Fibroblast of pulmonary artery (primary cell): Measurements from ENCODE around the gene FXYD3.

Experiments used
- DNase-seq: peaks from one replicate; pipeline ENCODE4 v3.0.0-alpha.2; 2010; ENCODE audit warnings: low read depth
- H3K4me3 ChIP-seq: replicated peaks from 2 replicates; pipeline ENCODE4 v1.5.1; 2011; ENCODE audit warnings: low read depth, mild to moderate bottlenecking, control low read depth, low read length, moderate library complexity
- TF ChIP-seq, protein P1 (sequence below): IDR thresholded peaks from 2 replicates; pipeline ENCODE4 v1.5.1; 2011; ENCODE audit warnings: mild to moderate bottlenecking, control low read depth, low read length, inconsistent platforms; ENCODE audit errors: missing control alignments

Gene FXYD3

GRCh38 chr19:35141837-35142605, 26.4 kb downstream of the FXYD3 start:
- H3K4me3 ChIP-seq = no peak overlapping the region
- TF ChIP-seq, protein P1, sequence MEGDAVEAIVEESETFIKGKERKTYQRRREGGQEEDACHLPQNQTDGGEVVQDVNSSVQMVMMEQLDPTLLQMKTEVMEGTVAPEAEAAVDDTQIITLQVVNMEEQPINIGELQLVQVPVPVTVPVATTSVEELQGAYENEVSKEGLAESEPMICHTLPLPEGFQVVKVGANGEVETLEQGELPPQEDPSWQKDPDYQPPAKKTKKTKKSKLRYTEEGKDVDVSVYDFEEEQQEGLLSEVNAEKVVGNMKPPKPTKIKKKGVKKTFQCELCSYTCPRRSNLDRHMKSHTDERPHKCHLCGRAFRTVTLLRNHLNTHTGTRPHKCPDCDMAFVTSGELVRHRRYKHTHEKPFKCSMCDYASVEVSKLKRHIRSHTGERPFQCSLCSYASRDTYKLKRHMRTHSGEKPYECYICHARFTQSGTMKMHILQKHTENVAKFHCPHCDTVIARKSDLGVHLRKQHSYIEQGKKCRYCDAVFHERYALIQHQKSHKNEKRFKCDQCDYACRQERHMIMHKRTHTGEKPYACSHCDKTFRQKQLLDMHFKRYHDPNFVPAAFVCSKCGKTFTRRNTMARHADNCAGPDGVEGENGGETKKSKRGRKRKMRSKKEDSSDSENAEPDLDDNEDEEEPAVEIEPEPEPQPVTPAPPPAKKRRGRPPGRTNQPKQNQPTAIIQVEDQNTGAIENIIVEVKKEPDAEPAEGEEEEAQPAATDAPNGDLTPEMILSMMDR = no peak
- no peak for DNase-seq

DNA sequence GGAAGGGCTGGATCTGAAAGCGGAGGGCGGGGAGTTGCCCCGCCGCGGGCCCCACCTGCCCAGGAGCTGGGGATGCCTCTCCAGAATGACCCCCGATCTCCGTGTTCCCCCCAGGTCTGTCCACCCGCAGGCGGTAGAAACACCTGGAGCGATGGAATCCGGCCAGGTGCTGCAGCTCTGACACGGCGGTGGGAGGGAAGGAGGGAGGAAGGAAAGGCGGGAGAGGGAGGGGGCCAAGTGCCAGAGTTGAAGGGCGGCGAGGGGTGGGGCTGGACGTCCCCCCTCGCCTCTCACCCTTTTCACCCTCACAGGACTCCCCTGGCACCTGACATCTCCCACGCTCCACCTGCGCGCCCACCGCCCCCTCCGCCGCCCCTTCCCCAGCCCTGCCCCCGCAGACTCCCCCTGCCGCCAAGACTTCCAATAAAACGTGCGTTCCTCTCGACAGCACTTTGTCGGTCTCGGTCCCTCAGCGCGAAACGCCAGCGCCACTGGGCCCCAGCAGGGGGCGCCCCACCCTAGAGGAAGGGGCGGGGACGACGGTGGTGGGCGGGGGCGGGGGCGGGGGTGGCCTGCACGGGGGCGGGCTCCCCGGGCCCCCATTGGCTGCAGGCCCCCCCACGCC, 27.1 kb downstream of the FXYD3 start:
- TF ChIP-seq, protein P1 = peak; percentile 38
- DNase-seq = peak; percentile 52
- H3K4me3 ChIP-seq = no peak overlapping the region

DNA sequence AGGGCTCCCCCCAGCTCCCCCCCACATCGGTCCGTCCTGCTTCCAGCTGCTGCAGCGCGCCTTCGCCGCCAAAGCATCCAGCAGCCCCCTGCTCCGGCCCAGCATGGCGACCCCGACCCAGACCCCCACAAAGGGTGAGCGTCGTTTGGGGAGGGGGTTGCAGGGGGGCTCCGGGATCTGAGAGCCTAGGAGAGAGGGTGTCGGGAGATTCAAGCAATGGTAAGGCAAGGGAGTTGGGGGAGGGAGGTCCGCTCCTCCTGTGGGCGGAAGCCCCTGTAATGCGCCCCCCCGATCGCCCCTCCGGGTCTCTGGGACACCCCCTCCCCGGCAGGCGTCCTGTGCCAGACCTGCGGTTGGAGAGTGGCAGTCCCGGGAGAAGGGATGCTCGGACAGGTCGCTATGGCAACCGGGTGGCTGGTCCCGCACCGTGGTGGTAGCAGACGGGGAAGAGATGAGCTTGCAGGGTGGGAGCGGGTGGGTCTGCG, 27.6 kb downstream of the FXYD3 start, which contains the start of gene FXYD7:
TSS of gene FXYD7 (plus strand) at position 25 of the 485 bp plus-strand sequence. CDS start at position 104, 79 bp downstream.
- no peak for DNase-seq
- H3K4me3 ChIP-seq = no peak within 1 kb of the TSS
- TF ChIP-seq, protein P1 = no peak

GRCh38 chr19:35143818-35144217, 28.2 kb downstream of the FXYD3 start:
- TF ChIP-seq, protein P1 = no peak
- DNase-seq = no peak
- H3K4me3 ChIP-seq = no peak overlapping the region

DNA sequence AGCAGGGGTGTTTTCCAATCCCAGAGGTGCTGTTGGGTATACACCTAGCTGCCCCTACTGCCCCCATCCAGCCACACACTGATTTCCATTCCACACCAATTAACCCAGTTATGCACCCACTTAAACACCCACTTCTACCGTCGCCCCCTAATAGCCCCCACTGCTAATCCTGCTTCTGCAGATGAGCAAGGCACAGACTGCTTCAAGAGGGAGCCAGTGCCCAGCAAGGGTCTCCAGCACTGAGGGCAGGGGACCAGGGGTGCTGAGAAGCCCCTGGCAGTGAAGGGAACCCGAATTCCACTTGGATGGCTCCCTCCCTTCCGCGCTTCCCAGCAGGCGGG, 28.6 kb downstream of the FXYD3 start:
- TF ChIP-seq, protein P1 = no peak
- DNase-seq = no peak
- no peak overlapping the region for H3K4me3 ChIP-seq

- H3K4me3 ChIP-seq = no peak overlapping the region
- DNase-seq = no peak
- TF ChIP-seq, protein P1 = no peak
Observed at GRCh38 chr19:35144600-35145436, 29.2 kb downstream of the FXYD3 start.
